GM12892 (cell line): Measurements from ENCODE around the gene NDUFB6.
"Not testable (repeated sequence)": the region's sequence is repeated elsewhere in the genome, so short reads cannot be mapped to it uniquely, and the experiment has no call there.

Experiments
- DNase-seq: peaks from one replicate; pipeline ENCODE4 v3.0.0; 2011; ENCODE audit not compliant: insufficient read length
- FAIRE-seq: peaks from 2 replicates; lab custom pipeline; 2011; peaks lifted over from hg19 to GRCh38; lab: Jason Lieb, UNC
- POLR2A ChIP-seq: IDR thresholded peaks from 2 replicates; pipeline ENCODE4 v1.6.1; 2011; ENCODE audit warnings: low read depth, low read length, control low read depth
- POLR2AphosphoS5 ChIP-seq: IDR thresholded peaks from 2 replicates; pipeline ENCODE4 v1.6.1; 2011; ENCODE audit warnings: low read depth, low read length, control low read depth
- TAF1 ChIP-seq: IDR thresholded peaks from 2 replicates; pipeline ENCODE4 v1.6.1; 2011; ENCODE audit warnings: low read depth, mild to moderate bottlenecking, control low read depth, low read length, borderline replicate concordance

NDUFB6 gene

GRCh38 chr9:32566770-32567169, 6.2 kb downstream of the NDUFB6 start:
- FAIRE-seq (no peak), DNase-seq (no peak)
- TF ChIP-seq POLR2AphosphoS5 (no peak), TAF1 (no peak), POLR2A (no peak)

- FAIRE-seq (no peak), DNase-seq (no peak)
- TF ChIP-seq POLR2AphosphoS5 (no peak), POLR2A (no peak), TAF1 (no peak)
Observed at GRCh38 chr9:32565967-32566366, 7.0 kb downstream of the NDUFB6 start.

GRCh38 chr9:32558408-32558934, 14.5 kb downstream of the NDUFB6 start:
- no peak for DNase-seq
- peak; percentile 68 for FAIRE-seq
- TF ChIP-seq POLR2AphosphoS5 (no peak), POLR2A (no peak), TAF1 (no peak)

GRCh38 chr9:32554591-32554990, 18.4 kb downstream of the NDUFB6 start:
- TF ChIP-seq POLR2A (no peak), TAF1 (no peak), POLR2AphosphoS5 (no peak)
- DNase-seq = no peak
- no peak for FAIRE-seq

GRCh38 chr9:32554107-32554506, 18.9 kb downstream of the NDUFB6 start:
- DNase-seq = no peak
- TF ChIP-seq TAF1 (no peak), POLR2A (no peak), POLR2AphosphoS5 (no peak)
- no peak for FAIRE-seq

- FAIRE-seq (peak; percentile 93), DNase-seq (peak; percentile 74)
- TF ChIP-seq TAF1 (peak; percentile 99), POLR2A (peak; percentile 92), POLR2AphosphoS5 (peak; percentile 77; the same call in 1 of the 2 replicates)
Observed at GRCh38 chr9:32552172-32552872, 20.6 kb downstream of the NDUFB6 start, which contains the start of the genes SMIM27 and TOPORS. SMIM27 (plus strand) TSS chr9:32552327; CDS start chr9:32552435, 108 bp downstream. TOPORS (minus strand) TSS chr9:32552586; CDS start chr9:32552436, 150 bp downstream.

- DNase-seq = no peak
- FAIRE-seq = peak; percentile 71
Observed at GRCh38 chr9:32551276-32552051, 21.5 kb downstream of the NDUFB6 start.

GRCh38 chr9:32550562-32551275, 22.2 kb downstream of the NDUFB6 start:
- DNase-seq = peak; percentile 94
- peak; percentile 87 for FAIRE-seq
- TF ChIP-seq POLR2AphosphoS5 = no peak
- TF ChIP-seq TAF1 = no peak
- TF ChIP-seq POLR2A = peak; percentile 39; the same call in 1 of the 2 replicates

More at GRCh38 chr9:32551276-32552051, 21.5 kb downstream of the NDUFB6 start:
- TF ChIP-seq TAF1 (no peak), POLR2AphosphoS5 (no peak), POLR2A (no peak)

GRCh38 chr9:32550150-32550561, 22.8 kb downstream of the NDUFB6 start:
- no peak for FAIRE-seq
- DNase-seq = no peak
- no peak for TF ChIP-seq TAF1
- no peak for TF ChIP-seq POLR2A
- no peak for TF ChIP-seq POLR2AphosphoS5

GRCh38 chr9:32548213-32548612, 24.7 kb downstream of the NDUFB6 start:
- not testable (repeated sequence) for FAIRE-seq, DNase-seq

- TF ChIP-seq POLR2A = no peak
- TF ChIP-seq POLR2AphosphoS5 = no peak
- TF ChIP-seq TAF1 = no peak
- FAIRE-seq (no peak), DNase-seq (no peak)
Observed at GRCh38 chr9:32545884-32546283, 27.1 kb downstream of the NDUFB6 start.
